HCT116 (cell line): Measurements from ENCODE around the gene IMMP2L. TPM values are rescaled to one million over a fixed set of nuclear protein-coding genes. Genes with fewer than 3 reads are reported as not detected.

Experiments used
- ATAC-seq: fragments of 200-7000 bp; cut with Tn5 transposase; 2 replicates; pipeline ENCODE4 v1.9.1; 2020; ENCODE audit warnings: mild to moderate bottlenecking, moderate library complexity
- BruUV-seq: library from RNA; stranded (reverse); fragments of 400-500 nt; replicated peaks from 2 replicates; lab custom pipeline; 2021; lab: Mats Ljungman, UMichigan
- CTCF ChIA-PET: fragments of 300-600 bp; sonication (Branson Sonifier 250); formaldehyde crosslinking; loops from one replicate; lab custom pipeline; 2021; ENCODE audit warnings: antibody characterized with exemption; lab: Charles Lee
- POLR2A ChIA-PET: fragments of 300-600, 350-600 bp; sonication (Branson Sonifier 250); formaldehyde crosslinking; loops from one replicate; lab custom pipeline; 2021; ENCODE audit warnings: antibody characterized with exemption; lab: Charles Lee
- RAD21 ChIA-PET, 2 experiments: fragments of 300-600 bp; sonication (Branson Sonifier 250); formaldehyde crosslinking; loops; one replicate each; lab custom pipeline; 2023; ENCODE audit warnings: low total read pairs in 2 of 2; ENCODE audit not compliant: uncharacterized antibody in 2 of 2, unreplicated experiment in 2 of 2, low non-redundant PET in 1 of 2; lab: Charles Lee
- DNase-seq: peaks from one replicate; pipeline ENCODE4 v3.0.0-alpha.2; 2010; ENCODE audit warnings: low read depth, low spot score
- H2AFZ ChIP-seq: fragments of 200-600 bp; shearing (Covaris generic), sonication (generic); 2 replicates; pipeline ENCODE4 v1.6.1; 2017; ENCODE audit warnings: low read depth, mixed run types, mixed read lengths, antibody characterized with exemption, low read length; ENCODE audit not compliant: poor library complexity, severe bottlenecking
- H3K27ac ChIP-seq: 2 replicates; pipeline ENCODE4 v1.5.1; 2012; ENCODE audit warnings: low read depth, low read length
- H3K27me3 ChIP-seq: fragments of 200-600 bp; sonication (generic); 2 replicates; pipeline ENCODE4 v1.6.1; 2016; ENCODE audit warnings: mixed run types, low read length, mixed read lengths; ENCODE audit not compliant: insufficient read depth
- H3K36me3 ChIP-seq, 2 experiments: fragments of 200-500 bp in 1 of 2; fragments of 200-600 bp in 1 of 2; sonication (Bioruptor generic) in 1 of 2; sonication (generic) in 1 of 2; 2 replicates each; pipeline versions ENCODE4 v1.5.1 to v1.6.1; 2014 to 2016; ENCODE audit warnings: low read length in 2 of 2, inconsistent platforms in 1 of 2, mixed read lengths in 1 of 2, mixed run types in 1 of 2; ENCODE audit not compliant: insufficient read depth in 2 of 2, control insufficient read depth in 1 of 2
- H3K4me1 ChIP-seq, 2 experiments: fragments of 200-600 bp in 1 of 2; sonication (generic) in 1 of 2; 2 replicates each; pipeline versions ENCODE4 v1.5.1 to v1.6.1; 2012 to 2017; ENCODE audit warnings: low read length in 2 of 2, inconsistent platforms in 1 of 2, mild to moderate bottlenecking in 1 of 2, mixed read lengths in 1 of 2, mixed run types in 1 of 2, moderate library complexity in 1 of 2; ENCODE audit not compliant: insufficient read depth in 2 of 2, control insufficient read depth in 1 of 2
- H3K4me2 ChIP-seq: fragments of 200-600 bp; sonication (generic); 2 replicates; pipeline ENCODE4 v1.6.1; 2017; ENCODE audit warnings: mixed run types, low read length, mixed read lengths
- H3K4me3 ChIP-seq, 2 experiments: fragments of 200-600 bp in 1 of 2; sonication (generic) in 1 of 2; replicated peaks in 1 of 2; 2 replicates each; pipeline ENCODE4 v1.5.1; 2011 to 2016; ENCODE audit warnings: low read length in 2 of 2, control low read depth in 1 of 2, low read depth in 1 of 2, mild to moderate bottlenecking in 1 of 2, mixed read lengths in 1 of 2, mixed run types in 1 of 2
- H3K79me2 ChIP-seq: fragments of 200-600 bp; sonication (generic); 2 replicates; pipeline ENCODE4 v1.6.1; 2017; ENCODE audit warnings: mild to moderate bottlenecking, mixed run types, low read length, moderate library complexity, mixed read lengths; ENCODE audit not compliant: insufficient read depth
- H3K9ac ChIP-seq: fragments of 200-600 bp; sonication (generic); 2 replicates; pipeline ENCODE4 v1.6.1; 2016; ENCODE audit warnings: low read length, mixed read lengths
- H3K9me2 ChIP-seq: fragments of 200-600 bp; sonication (generic), shearing (Covaris generic); 2 replicates; pipeline ENCODE4 v1.6.1; 2017; ENCODE audit warnings: mixed run types, mild to moderate bottlenecking, moderate library complexity; ENCODE audit not compliant: insufficient read depth
- H3K9me3 ChIP-seq, 2 experiments: fragments of 200-500 bp in 1 of 2; fragments of 200-600 bp in 1 of 2; sonication (Bioruptor generic) in 1 of 2; sonication (generic) in 1 of 2; 2 replicates each; pipeline ENCODE4 v1.6.1; 2014 to 2017; ENCODE audit warnings: low read length in 2 of 2, mixed read lengths in 2 of 2, inconsistent platforms in 1 of 2, low read depth in 1 of 2, mild to moderate bottlenecking in 1 of 2, mixed run types in 1 of 2, moderate library complexity in 1 of 2; ENCODE audit not compliant: control insufficient read depth in 1 of 2, insufficient read depth in 1 of 2
- H4K20me1 ChIP-seq: fragments of 200-600 bp; sonication (generic), shearing (Covaris generic); 2 replicates; pipeline ENCODE4 v1.6.1; 2017; ENCODE audit warnings: mixed run types, mild to moderate bottlenecking, moderate library complexity; ENCODE audit not compliant: insufficient read depth
- CBX3 ChIP-seq: IDR thresholded peaks from 2 replicates; pipeline ENCODE4 v1.6.1; 2012; ENCODE audit warnings: low read depth
- SRF ChIP-seq: IDR thresholded peaks from 2 replicates; pipeline ENCODE4 v1.6.1; 2012; ENCODE audit warnings: low read depth
- TCF7L2 ChIP-seq: IDR thresholded peaks from 2 replicates; pipeline ENCODE4 v1.7.0; 2011; ENCODE audit warnings: borderline replicate concordance, inconsistent platforms; ENCODE audit not compliant: insufficient read depth, insufficient read length; ENCODE audit errors: extremely low read depth
- ZFX ChIP-seq: fragments of 450-650 bp; IDR thresholded peaks from 2 replicates; pipeline ENCODE4 v1.6.1; 2017
- intact Hi-C: fragments of 100-400 bp; cut with micrococcal nuclease; formaldehyde crosslinking; loops from 2 replicates; pipeline ENCODE4 v1.10.0; 2022
- total RNA-seq: library from RNA; stranded (reverse); gene quantifications from one replicate; pipeline ENCODE4 v1.2.1, GENCODE V29; 2021; ENCODE audit not compliant: unreplicated experiment

Gene IMMP2L
- total RNA-seq, 1 experiment from 2014 or later = 21.1 TPM

DNA sequence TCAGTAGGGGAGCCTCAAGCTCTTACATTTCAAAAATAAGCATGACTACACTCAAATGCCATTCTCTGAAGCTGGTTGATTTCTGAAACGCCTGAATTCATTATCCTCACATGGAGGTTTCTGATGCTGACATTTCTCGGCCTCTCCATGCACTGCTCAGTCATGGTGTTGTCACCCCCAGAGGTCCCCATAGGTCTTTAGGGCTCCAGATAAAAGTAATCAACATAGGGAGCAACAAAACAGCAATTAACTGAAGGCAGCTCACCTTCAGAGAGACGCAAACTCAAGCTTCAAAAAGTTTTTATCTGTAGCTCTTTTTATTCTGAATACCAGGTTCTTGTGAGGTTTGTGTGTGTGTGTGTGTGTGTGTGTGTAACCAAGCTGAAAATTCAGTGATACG, 694.5 kb downstream of the IMMP2L start:
- no peaks in the 10 kb centered on the region; the same call in 1 of the 2 replicates for H3K9me2 ChIP-seq
- CTCF ChIA-PET = no interaction called here
- DNase-seq = no peak
- intact Hi-C loops = no loop called here
- no peak overlapping the region for H3K9ac ChIP-seq
- no peak overlapping the region for H3K4me3 ChIP-seq
- H3K9me3 ChIP-seq = no peaks in the 10 kb centered on the region
- BruUV-seq = no TSS peak
- H3K4me1 ChIP-seq = no peaks in the 10 kb centered on the region
- no peaks in the 10 kb centered on the region for H3K27me3 ChIP-seq
- H4K20me1 ChIP-seq = no peaks in the 10 kb centered on the region
- POLR2A ChIA-PET = no interaction called here
- no peak overlapping the region for H2AFZ ChIP-seq
- no peaks in the 10 kb centered on the region for H3K79me2 ChIP-seq
- H3K27ac ChIP-seq = no peak overlapping the region
- H3K36me3 ChIP-seq = no peaks in the 10 kb centered on the region
- H3K4me2 ChIP-seq = no peak overlapping the region
- TF ChIP-seq TCF7L2 (no peak), SRF (no peak), CBX3 (no peak), ZFX (no peak)
- TF ChIP-seq, all 23 proteins: peak for 0
- ATAC-seq = no peak
- RAD21 ChIA-PET = no interaction called here

- CTCF ChIA-PET = no interaction called here
Observed at GRCh38 chr7:110863258-110863657, 699.0 kb downstream of the IMMP2L start.

More at GRCh38 chr7:110863258-110863657, 699.0 kb downstream of the IMMP2L start:
- Histone ChIP-seq H4K20me1 (no peaks in the 10 kb centered on the region), H3K36me3 (no peaks in the 10 kb centered on the region), H3K9me3 (no peaks in the 10 kb centered on the region), H3K4me3 (no peak overlapping the region), H3K9me2 (no peaks in the 10 kb centered on the region), H3K4me1 (no peaks in the 10 kb centered on the region), H3K27ac (no peak overlapping the region), H3K4me2 (no peak overlapping the region), H3K27me3 (no peaks in the 10 kb centered on the region), H3K79me2 (no peaks in the 10 kb centered on the region), H3K9ac (no peak overlapping the region), H2AFZ (no peak overlapping the region)
- ChIA-PET POLR2A (no interaction called here), RAD21 (no interaction called here)
- DNase-seq = no peak
- TF ChIP-seq CBX3 = no peak
- ATAC-seq = no peak
- intact Hi-C loops = no loop called here
- BruUV-seq = no TSS peak
